HepG2 (cell line): ENCODE measurements around the gene ELF1. TPM values are rescaled to one million over a fixed set of nuclear protein-coding genes. Genes with fewer than 3 reads are reported as not detected.

Experiments used
- ATF7 ChIP-seq, 2 experiments: fragments of 450-650 bp in 1 of 2; sonication (generic) in 1 of 2; formaldehyde crosslinking in 1 of 2; IDR thresholded peaks; 2 replicates each; pipeline versions ENCODE4 v1.4.0 to v1.6.1; 2016 to 2020; ENCODE audit warnings: antibody characterized with exemption in 1 of 2, mild to moderate bottlenecking in 1 of 2, missing genetic modification reagents in 1 of 2
- BATF2 ChIP-seq: sonication (generic); formaldehyde crosslinking; IDR thresholded peaks from 2 replicates; pipeline ENCODE4 v1.8.0; 2022; ENCODE audit warnings: mild to moderate bottlenecking, missing genetic modification reagents, moderate library complexity
- FIP1L1 ChIP-seq: fragments of 200-400 bp; formaldehyde crosslinking; IDR thresholded peaks from 2 replicates; pipeline ENCODE4 v1.6.1; 2018; ENCODE audit warnings: low read depth, mild to moderate bottlenecking, low read length, moderate library complexity, borderline replicate concordance; ENCODE audit not compliant: insufficient read depth
- JARID2 ChIP-seq: sonication (generic); formaldehyde crosslinking; IDR thresholded peaks from 2 replicates; pipeline ENCODE4 v1.8.1; 2023; ENCODE audit warnings: missing genetic modification reagents, inconsistent platforms; ENCODE audit not compliant: insufficient replicate concordance
- MAFG ChIP-seq: sonication (generic); formaldehyde crosslinking; IDR thresholded peaks from 2 replicates; pipeline ENCODE4 v1.5.1; 2020; ENCODE audit warnings: mild to moderate bottlenecking, missing genetic modification reagents
- RNF2 ChIP-seq: fragments of 450-650 bp; conservative IDR thresholded peaks from 2 replicates; pipeline ENCODE4 v1.6.1; 2016; ENCODE audit warnings: low read depth
- SCMH1 ChIP-seq: sonication (generic); formaldehyde crosslinking; IDR thresholded peaks from 2 replicates; pipeline ENCODE4 v1.9.0; 2021; ENCODE audit warnings: missing genetic modification reagents, mild to moderate bottlenecking, borderline replicate concordance
- SMARCC2 ChIP-seq: fragments of 450-650 bp; IDR thresholded peaks from 2 replicates; pipeline ENCODE4 v1.6.1; 2017; ENCODE audit warnings: antibody characterized with exemption, mild to moderate bottlenecking
- ZNF280D ChIP-seq: sonication (generic); formaldehyde crosslinking; IDR thresholded peaks from 2 replicates; pipeline ENCODE4 v1.5.1; 2020; ENCODE audit warnings: mild to moderate bottlenecking, missing genetic modification reagents
- ZNF3 ChIP-seq: IDR thresholded peaks from 2 replicates; pipeline ENCODE4 v1.7.0; 2017; ENCODE audit warnings: inconsistent platforms
- ZNF337 ChIP-seq: sonication (generic); formaldehyde crosslinking; IDR thresholded peaks from 2 replicates; pipeline ENCODE4 v1.5.1; 2020; ENCODE audit warnings: missing genetic modification reagents, low read depth, mild to moderate bottlenecking, borderline replicate concordance
- ZNF558 ChIP-seq: sonication (generic); formaldehyde crosslinking; IDR thresholded peaks from 2 replicates; pipeline ENCODE4 v1.9.0; 2022; ENCODE audit warnings: mild to moderate bottlenecking, missing genetic modification reagents, borderline replicate concordance
- polyA plus RNA-seq, 8 experiments: library from polyadenylated mRNA; depleted of rRNA in 3 of 8; stranded (reverse) in 7 of 8; unstranded in 1 of 8; fragments of >200 nt; fragmentation: Illumina TruSeq in 4 of 8; extraction: Trizol in 4 of 8; gene quantifications; 2 replicates each; pipeline versions ENCODE4 v1.2.1 to v1.2.3, GENCODE V29; 2011 to 2016; ENCODE audit warnings: low read depth in 4 of 8, missing spikeins in 1 of 8, mixed read lengths in 1 of 8; ENCODE audit not compliant: insufficient read depth in 1 of 8
- total RNA-seq, 5 experiments: library from RNA; depleted of rRNA; stranded (reverse); fragments of >200 nt; fragmentation: Illumina TruSeq; extraction: Trizol; gene quantifications; 2 replicates each; pipeline ENCODE4 v1.2.3, GENCODE V29; 2016; ENCODE audit warnings: low read depth in 1 of 5
- TF ChIP-seq, protein P1 (sequence below): fragments of 450-650 bp; IDR thresholded peaks from 2 replicates; pipeline ENCODE4 v1.6.1; 2017; ENCODE audit warnings: mild to moderate bottlenecking
- TF ChIP-seq, protein P2 (sequence below): sonication (generic); formaldehyde crosslinking; IDR thresholded peaks from 2 replicates; pipeline ENCODE4 v1.9.0; 2021; ENCODE audit warnings: missing genetic modification reagents, borderline replicate concordance
- TF ChIP-seq, protein P3 (sequence below): sonication (generic); formaldehyde crosslinking; IDR thresholded peaks from 2 replicates; pipeline ENCODE4 v1.5.0; 2020; ENCODE audit warnings: mild to moderate bottlenecking, low read depth, missing genetic modification reagents, borderline replicate concordance

ELF1 gene
- total and polyA plus RNA-seq, 2 of the 13 experiments (the other 11 are each of a cell fraction or from before 2014, with no cell fraction given): 24.6 to 71.5 TPM

- TF ChIP-seq ZNF280D (CRISPR knock-in tag) (no peak), RNF2 (no peak), JARID2 (no peak), ZNF558 (CRISPR knock-in tag) (no peak), MAFG (CRISPR knock-in tag) (no peak), SCMH1 (no peak), ZNF3 (CRISPR knock-in tag) (no peak), SMARCC2 (no peak), BATF2 (no peak), ZNF337 (CRISPR knock-in tag) (no peak), ATF7 (IDR thresholded peaks at IDR 0.05) (no peak), ATF7 (CRISPR knock-in tag; IDR thresholded peaks at IDR 0.05) (no peak), FIP1L1 (no peak)
- TF ChIP-seq, protein P1, sequence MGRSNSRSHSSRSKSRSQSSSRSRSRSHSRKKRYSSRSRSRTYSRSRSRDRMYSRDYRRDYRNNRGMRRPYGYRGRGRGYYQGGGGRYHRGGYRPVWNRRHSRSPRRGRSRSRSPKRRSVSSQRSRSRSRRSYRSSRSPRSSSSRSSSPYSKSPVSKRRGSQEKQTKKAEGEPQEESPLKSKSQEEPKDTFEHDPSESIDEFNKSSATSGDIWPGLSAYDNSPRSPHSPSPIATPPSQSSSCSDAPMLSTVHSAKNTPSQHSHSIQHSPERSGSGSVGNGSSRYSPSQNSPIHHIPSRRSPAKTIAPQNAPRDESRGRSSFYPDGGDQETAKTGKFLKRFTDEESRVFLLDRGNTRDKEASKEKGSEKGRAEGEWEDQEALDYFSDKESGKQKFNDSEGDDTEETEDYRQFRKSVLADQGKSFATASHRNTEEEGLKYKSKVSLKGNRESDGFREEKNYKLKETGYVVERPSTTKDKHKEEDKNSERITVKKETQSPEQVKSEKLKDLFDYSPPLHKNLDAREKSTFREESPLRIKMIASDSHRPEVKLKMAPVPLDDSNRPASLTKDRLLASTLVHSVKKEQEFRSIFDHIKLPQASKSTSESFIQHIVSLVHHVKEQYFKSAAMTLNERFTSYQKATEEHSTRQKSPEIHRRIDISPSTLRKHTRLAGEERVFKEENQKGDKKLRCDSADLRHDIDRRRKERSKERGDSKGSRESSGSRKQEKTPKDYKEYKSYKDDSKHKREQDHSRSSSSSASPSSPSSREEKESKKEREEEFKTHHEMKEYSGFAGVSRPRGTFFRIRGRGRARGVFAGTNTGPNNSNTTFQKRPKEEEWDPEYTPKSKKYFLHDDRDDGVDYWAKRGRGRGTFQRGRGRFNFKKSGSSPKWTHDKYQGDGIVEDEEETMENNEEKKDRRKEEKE: no peak
- TF ChIP-seq, protein P2, sequence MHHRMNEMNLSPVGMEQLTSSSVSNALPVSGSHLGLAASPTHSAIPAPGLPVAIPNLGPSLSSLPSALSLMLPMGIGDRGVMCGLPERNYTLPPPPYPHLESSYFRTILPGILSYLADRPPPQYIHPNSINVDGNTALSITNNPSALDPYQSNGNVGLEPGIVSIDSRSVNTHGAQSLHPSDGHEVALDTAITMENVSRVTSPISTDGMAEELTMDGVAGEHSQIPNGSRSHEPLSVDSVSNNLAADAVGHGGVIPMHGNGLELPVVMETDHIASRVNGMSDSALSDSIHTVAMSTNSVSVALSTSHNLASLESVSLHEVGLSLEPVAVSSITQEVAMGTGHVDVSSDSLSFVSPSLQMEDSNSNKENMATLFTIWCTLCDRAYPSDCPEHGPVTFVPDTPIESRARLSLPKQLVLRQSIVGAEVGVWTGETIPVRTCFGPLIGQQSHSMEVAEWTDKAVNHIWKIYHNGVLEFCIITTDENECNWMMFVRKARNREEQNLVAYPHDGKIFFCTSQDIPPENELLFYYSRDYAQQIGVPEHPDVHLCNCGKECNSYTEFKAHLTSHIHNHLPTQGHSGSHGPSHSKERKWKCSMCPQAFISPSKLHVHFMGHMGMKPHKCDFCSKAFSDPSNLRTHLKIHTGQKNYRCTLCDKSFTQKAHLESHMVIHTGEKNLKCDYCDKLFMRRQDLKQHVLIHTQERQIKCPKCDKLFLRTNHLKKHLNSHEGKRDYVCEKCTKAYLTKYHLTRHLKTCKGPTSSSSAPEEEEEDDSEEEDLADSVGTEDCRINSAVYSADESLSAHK (CRISPR knock-in tag): no peak
- TF ChIP-seq, protein P3, sequence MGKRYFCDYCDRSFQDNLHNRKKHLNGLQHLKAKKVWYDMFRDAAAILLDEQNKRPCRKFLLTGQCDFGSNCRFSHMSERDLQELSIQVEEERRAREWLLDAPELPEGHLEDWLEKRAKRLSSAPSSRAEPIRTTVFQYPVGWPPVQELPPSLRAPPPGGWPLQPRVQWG: no peak
Observed at GRCh38 chr13:40895227-40896184, 123.6 kb downstream of the ELF1 start (continued).
